HFFc6 (cell line): Measurements from ENCODE around the gene EPHB6. TPM values are rescaled to one million over a fixed set of nuclear protein-coding genes. Genes with fewer than 3 reads are reported as not detected.

ENCODE experiments used
- DNase-seq: peaks from one replicate; pipeline ENCODE4 v3.0.0-alpha.2; 2018
- H3K27ac Mint-ChIP-seq: 2 replicates; pipeline ENCODE4 v1.8.0; 2020; ENCODE audit warnings: mild to moderate bottlenecking, mixed read lengths
- H3K27me3 Mint-ChIP-seq: 2 replicates; pipeline ENCODE4 v1.8.0; 2021; ENCODE audit warnings: mild to moderate bottlenecking, moderate library complexity, mixed read lengths; ENCODE audit not compliant: insufficient read depth
- H3K36me3 Mint-ChIP-seq: 2 replicates; pipeline ENCODE4 v1.8.0; 2021; ENCODE audit warnings: low read depth, mixed read lengths
- H3K4me1 Mint-ChIP-seq: 2 replicates; pipeline ENCODE4 v1.8.0; 2020; ENCODE audit warnings: low read depth, mixed read lengths
- H3K4me3 Mint-ChIP-seq: 2 replicates; pipeline ENCODE4 v1.8.0; 2020; ENCODE audit warnings: mild to moderate bottlenecking, moderate library complexity, mixed read lengths
- H3K9me3 Mint-ChIP-seq: 2 replicates; pipeline ENCODE4 v1.8.0; 2020; ENCODE audit warnings: mild to moderate bottlenecking, mixed read lengths
- CTCF ChIP-seq: fragments of 200-600 bp; sonication (generic); IDR thresholded peaks from 2 replicates; pipeline ENCODE4 v1.5.0; 2021; ENCODE audit warnings: antibody characterized with exemption, mild to moderate bottlenecking
- total RNA-seq, 6 experiments: library from RNA; stranded (reverse); fragmentation: NEBNext Ultra II Directional; extraction: Animal tissue kit (Norgen Biotek cat#: 25700); gene quantifications; 2 replicates in 1 of 6; 3 replicates in 5 of 6; pipeline ENCODE4 v1.2.3, GENCODE V29; 2021

The EPHB6 gene
- total RNA-seq, 6 experiments from 2014 or later = 0.26 to 0.69 (median 0.33) TPM

- H3K27ac Mint-ChIP-seq = no peak within 1 kb of the TSS
- H3K4me1 Mint-ChIP-seq = no peaks in the 10 kb centered on the region
- no peak within 1 kb of the TSS for H3K4me3 Mint-ChIP-seq
Measured at GRCh38 chr7:142885311-142886230, 30.7 kb downstream of the EPHB6 start, which contains the start of gene TRPV6. TSS of gene TRPV6 (minus strand) at chr7:142885745.

GRCh38 chr7:142886866-142887265 lies 32.0 kb downstream of the EPHB6 start:
- peaks cover 5% of the 10 kb centered on the region; the same call in 1 of the 2 replicates for H3K9me3 Mint-ChIP-seq
- TF ChIP-seq CTCF = no peak
- peaks cover 16% of the 10 kb centered on the region for H3K27me3 Mint-ChIP-seq
- DNase-seq = no peak
- no peaks in the 10 kb centered on the region for H3K4me1 Mint-ChIP-seq
- H3K36me3 Mint-ChIP-seq = peaks cover 6% of the 10 kb centered on the region; the same call in 1 of the 2 replicates
- no peak overlapping the region for H3K27ac Mint-ChIP-seq
- H3K4me3 Mint-ChIP-seq = no peak overlapping the region

More at GRCh38 chr7:142885311-142886230, 30.7 kb downstream of the EPHB6 start, which contains the start of gene TRPV6:
- no peak for TF ChIP-seq CTCF
- no peak for DNase-seq
- H3K27me3 Mint-ChIP-seq = peaks cover 20% of the 10 kb centered on the region
- no peaks in the 10 kb centered on the region for H3K9me3 Mint-ChIP-seq
- peaks cover under 1% of the 10 kb centered on the region; the same call in 1 of the 2 replicates for H3K36me3 Mint-ChIP-seq

- no peak for TF ChIP-seq CTCF
- Mint-ChIP-seq H3K36me3 (peaks cover 6% of the 10 kb centered on the region; the same call in 1 of the 2 replicates), H3K9me3 (peaks cover 5% of the 10 kb centered on the region; the same call in 1 of the 2 replicates), H3K4me1 (no peaks in the 10 kb centered on the region), H3K4me3 (no peak overlapping the region), H3K27ac (no peak overlapping the region), H3K27me3 (peaks cover 16% of the 10 kb centered on the region)
- no peak for DNase-seq
Measured at GRCh38 chr7:142887282-142888015, 32.6 kb downstream of the EPHB6 start.

DNA sequence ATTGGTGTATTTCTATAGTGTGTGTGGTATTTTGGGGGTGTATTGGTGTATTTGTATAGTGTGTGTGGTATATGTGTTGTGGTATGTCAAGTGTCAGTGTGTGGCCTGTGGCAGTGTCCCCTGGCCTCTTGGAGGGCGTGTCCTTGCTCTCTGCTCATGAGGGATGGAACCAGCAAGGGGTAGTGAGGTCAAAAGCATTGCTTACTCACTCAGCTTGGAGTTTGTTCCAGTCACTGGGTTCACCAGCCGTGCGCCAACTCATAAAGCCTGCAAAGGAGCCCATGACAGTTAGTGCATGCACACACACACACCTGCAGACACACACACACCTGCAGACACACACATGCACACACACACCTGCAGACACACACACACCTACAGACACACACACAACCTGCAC lies 34.9 kb downstream of the EPHB6 start:
- Mint-ChIP-seq H3K36me3 (peaks cover 6% of the 10 kb centered on the region; the same call in 1 of the 2 replicates), H3K27ac (no peak overlapping the region), H3K4me1 (no peaks in the 10 kb centered on the region), H3K4me3 (no peak overlapping the region), H3K9me3 (peaks cover 5% of the 10 kb centered on the region; the same call in 1 of the 2 replicates), H3K27me3 (peaks cover 3% of the 10 kb centered on the region)
- no peak for TF ChIP-seq CTCF
- DNase-seq = no peak

DNA sequence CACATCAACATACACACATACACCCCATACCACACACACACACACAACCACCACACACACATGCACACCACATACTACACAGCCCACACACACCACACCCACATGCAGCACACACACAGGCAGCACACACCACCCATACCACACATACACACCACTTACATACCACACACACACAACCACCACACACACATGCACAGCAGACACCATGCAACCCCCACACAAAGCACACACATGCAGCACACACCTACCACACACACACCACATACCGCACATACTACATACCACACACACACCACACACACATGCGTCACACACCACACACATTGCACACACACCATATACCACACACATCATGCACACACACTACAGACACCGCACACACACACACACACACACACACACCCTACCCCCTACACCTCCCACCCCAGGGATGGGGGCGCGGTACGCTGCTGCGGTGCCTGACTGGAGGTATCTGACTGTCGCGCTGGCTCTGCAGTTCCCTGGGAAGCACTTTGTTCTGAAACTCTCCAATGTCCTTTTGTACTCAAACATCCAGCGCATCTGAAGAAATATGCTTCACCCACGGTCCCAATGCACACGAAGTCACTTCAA lies 36.1 kb downstream of the EPHB6 start:
- Mint-ChIP-seq H3K36me3 (peaks cover 6% of the 10 kb centered on the region; the same call in 1 of the 2 replicates), H3K27ac (no peak overlapping the region), H3K4me3 (no peak overlapping the region), H3K9me3 (peaks cover 5% of the 10 kb centered on the region; the same call in 1 of the 2 replicates), H3K4me1 (no peaks in the 10 kb centered on the region), H3K27me3 (peaks cover 3% of the 10 kb centered on the region)
- TF ChIP-seq CTCF = no peak
- no peak for DNase-seq
